Heart left ventricle (tissue), 16 donors: ENCODE results near the gene FXR2. TPM values are rescaled to one million over a fixed set of nuclear protein-coding genes. Genes with fewer than 3 reads are reported as not detected.

Source experiments
- ATAC-seq, 4 donors: fragments of 200-7000 bp; cut with Tn5 transposase; one replicate each; pipeline ENCODE4 v1.9.1; 2020 to 2022; ENCODE audit warnings: moderate library complexity in 4 of 4, mild to moderate bottlenecking in 3 of 4, moderate number of reproducible peaks in 1 of 4
- DNase-seq, 5 donors: peaks; one replicate each; pipeline ENCODE4 v3.0.0-alpha.2; 2020
- H3K27ac ChIP-seq, 12 donors: fragments of 200-600 bp; sonication (generic) in 4 of 12; one replicate each; pipeline versions ENCODE4 v1.5.0 to v1.8.0; 2016 to 2022; ENCODE audit warnings: mild to moderate bottlenecking in 2 of 12
- H3K27me3 ChIP-seq, 9 donors: fragments of 200-600 bp; sonication (generic) in 2 of 9; one replicate each; pipeline versions ENCODE4 v1.5.1 to v1.8.0; 2016 to 2022; ENCODE audit warnings: mild to moderate bottlenecking in 3 of 9
- H3K36me3 ChIP-seq, 9 donors: fragments of 200-600 bp; sonication (generic) in 2 of 9; one replicate each; pipeline versions ENCODE4 v1.5.0 to v1.8.0; 2018 to 2022; ENCODE audit warnings: mild to moderate bottlenecking in 2 of 9
- H3K4me1 ChIP-seq, 12 donors: fragments of 200-600 bp; sonication (generic) in 4 of 12; one replicate each; pipeline versions ENCODE4 v1.5.0 to v1.8.0; 2016 to 2022; ENCODE audit warnings: mild to moderate bottlenecking in 3 of 12
- H3K4me3 ChIP-seq, 12 donors: fragments of 200-600 bp; sonication (generic) in 4 of 12; one replicate each; pipeline versions ENCODE4 v1.5.0 to v1.8.0; 2017 to 2022; ENCODE audit warnings: mild to moderate bottlenecking in 9 of 12, moderate library complexity in 4 of 12
- H3K9me3 ChIP-seq, 12 donors: fragments of 200-600 bp; sonication (generic) in 4 of 12; one replicate each; pipeline versions ENCODE4 v1.5.0 to v1.8.0; 2016 to 2022; ENCODE audit warnings: mild to moderate bottlenecking in 1 of 12
- CTCF ChIP-seq, 12 donors: fragments of 200-600 bp; sonication (generic) in 4 of 12; IDR thresholded peaks; one replicate each; pipeline versions ENCODE4 v1.5.0 to v1.8.0; 2018 to 2022; ENCODE audit warnings: antibody characterized with exemption in 12 of 12, mild to moderate bottlenecking in 5 of 12
- POLR2A ChIP-seq, 2 donors: fragments of 450-650 bp; IDR thresholded peaks; one replicate each; pipeline ENCODE4 v1.6.1; 2017; ENCODE audit warnings: antibody characterized with exemption in 2 of 2, mild to moderate bottlenecking in 2 of 2, moderate library complexity in 2 of 2
- WGBS, 4 donors: extraction: QIAGEN DNeasy Blood & Tissue Kit in 2 of 4; methylation state at CpG; one replicate each; pipeline versions ENCODE4 v1.1.5 to v1.1.7; 2013 to 2018; 5-methylcytosine and 5-hydroxymethylcytosine counted together
- intact Hi-C, 10 donors: fragments of 100-400 bp; cut with DNase I; formaldehyde crosslinking; loops; one replicate each; pipeline versions ENCODE4 v1.11.1 to v1.14.2; 2022
- polyA plus RNA-seq, 2 donors: library from polyadenylated mRNA; stranded (reverse); fragments of 200-250 nt; gene quantifications; one replicate each; pipeline ENCODE4 v1.2.3, GENCODE V29; 2013
- total RNA-seq, 9 donors: library from RNA; depleted of rRNA in 2 of 9; stranded (reverse); fragments of >200 nt in 2 of 9; fragmentation: NEBNext Ultra II Directional in 3 of 9; extraction: Animal tissue kit (Norgen Biotek cat#: 25700) in 3 of 9; gene quantifications; one replicate each; pipeline versions ENCODE4 v1.1.0 to v1.2.4, GENCODE V29; 2016 to 2023
- donor health status: ischemic (EF 13 %, LVEDD 7.1; RV severe dilation, severe dysfunction).
- donor health status: healthy with polysubstance abuse.
- donor health status: DM: no; HTN: yes; CAD: no.
- donor health status: DM: no; HTN: no; CAD: no.
- donor health status: ischemic (EF 25% LVEDD 6.9; RV normal size, moderate dysfunction).
- donor health status: ischemic (EF 25% LVEDD 5.7; RV mildly dilated, moderate dysfunction).
- donor health status: healthy.
- donor health status: DM: yes; HTN: yes; CAD: no.
- donor health status: ischemic (EF 35%, LVEDD 5.7; RV mildly dilated, moderate dysfunction).
- donor health status: nonischemic (EF 11% LVEDD 7.7; RV severe dilation, severe dysfunction).
- donor health status: DM: yes; HTN: yes; CAD: no.
- donor health status: PGD.
- donor health status: ischemic (EF 29% LVEDD 5.4; RV normal size, mild dysfunction).
- donor health status: nonischemic (EF 23%, LVEDD 6.1; RV moderate dilation, normal function).

FXR2 gene
- total and polyA plus RNA-seq, 11 donors = 68.0 to 123 (median 98.6) TPM

GRCh38 chr17:7654832-7655540 lies 40.3 kb upstream of the FXR2 start:
- no peak overlapping the region for H3K4me3 ChIP-seq
- H3K27ac ChIP-seq = no peak overlapping the region
- DNase-seq (no peak), ATAC-seq (no peak)
- 71 to 80% (median 77%) methylated on average over 16 of the region's 16 CpGs for WGBS, 4 donors
- no peaks in the 10 kb centered on the region for H3K9me3 ChIP-seq
- H3K36me3 ChIP-seq = no peaks in the 10 kb centered on the region
- peaks cover 0 to 35% (median 18%) of the 10 kb centered on the region in 12 donors for H3K4me1 ChIP-seq
- intact Hi-C loops = loop anchor here in 1 of 10 donors (5.0 kb wide), 1 partner anchor 32 kb away; the partner anchor contains the start of genes TP53 and WRAP53
- no peak for TF ChIP-seq POLR2A (IDR thresholded peaks at IDR 0.05)
- TF ChIP-seq CTCF (IDR thresholded peaks at IDR 0.05) = no peak
- peaks cover 0 to 27% (median 13%) of the 10 kb centered on the region in 9 donors for H3K27me3 ChIP-seq

GRCh38 chr17:7652388-7653356 lies 38.0 kb upstream of the FXR2 start:
- H3K27ac ChIP-seq = peak overlapping the region in 6 of 12 donors; percentile 11 to 81 (median 54)
- no peak for ATAC-seq

GRCh38 chr17:7651665-7652387 lies 37.1 kb upstream of the FXR2 start:
- Histone ChIP-seq H3K27me3 (peaks cover 0 to 38% (median 14%) of the 10 kb centered on the region in 9 donors), H3K4me3 (peak overlapping the region; percentile 31 to 69 (median 56)), H3K27ac (peak overlapping the region in 10 of 12 donors; percentile 51 to 81 (median 62)), H3K9me3 (no peaks in the 10 kb centered on the region), H3K4me1 (peaks cover 0 to 27% (median 18%) of the 10 kb centered on the region in 12 donors), H3K36me3 (no peaks in the 10 kb centered on the region)
- WGBS, 4 donors = 4 to 18% (median 8%) methylated on average over 17 to 54 of the region's 54 CpGs
- TF ChIP-seq POLR2A (IDR thresholded peaks at IDR 0.05) (no peak), CTCF (IDR thresholded peaks at IDR 0.05) (no peak)
- intact Hi-C loops = loop anchor here in 1 of 10 donors (5.0 kb wide), 1 partner anchor 35 kb away; the partner anchor contains the start of genes TP53 and WRAP53
- peak in 4 of 5 donors; percentile 33 to 67 (median 47) for DNase-seq
- peak in 1 of 4 donors; percentile 61 for ATAC-seq

More at GRCh38 chr17:7652388-7653356, 38.0 kb upstream of the FXR2 start:
- DNase-seq = no peak
- no peaks in the 10 kb centered on the region for H3K36me3 ChIP-seq
- peaks cover 0 to 38% (median 14%) of the 10 kb centered on the region in 9 donors for H3K27me3 ChIP-seq
- H3K4me3 ChIP-seq = peak overlapping the region in 5 of 12 donors; percentile 52 to 69 (median 61)
- WGBS, 4 donors = 58 to 61% (median 60%) methylated on average over 11 to 12 of the region's 12 CpGs
- intact Hi-C loops = loop anchor here in 1 of 10 donors (5.0 kb wide), 1 partner anchor 35 kb away; the partner anchor contains the start of genes TP53 and WRAP53
- no peak for TF ChIP-seq POLR2A (IDR thresholded peaks at IDR 0.05)
- no peak for TF ChIP-seq CTCF (IDR thresholded peaks at IDR 0.05)
- no peaks in the 10 kb centered on the region for H3K9me3 ChIP-seq
- peaks cover 0 to 35% (median 18%) of the 10 kb centered on the region in 12 donors for H3K4me1 ChIP-seq
